ENCODE results near the gene FSTL4.

- no peak for TF ChIP-seq CTCF (IDR thresholded peaks at IDR 0.05; ENCODE audit: poor library complexity)
- TF ChIP-seq EZH2 (IDR thresholded peaks at IDR 0.05; ENCODE audit: borderline replicate concordance): no peak
- TF ChIP-seq EZH2phosphoT487 (IDR thresholded peaks at IDR 0.05; ENCODE audit: low read depth, severe bottlenecking, unreplicated experiment): no peak
Observed at GRCh38 chr5:133528841-133529240, 83.5 kb downstream of the FSTL4 start.
